H1 (cell line): ENCODE measurements around the gene SLC35B2. TPM values are rescaled to one million over a fixed set of nuclear protein-coding genes. Genes with fewer than 3 reads are reported as not detected.

Source experiments
- CTCF ChIA-PET: fragments of 300-600 bp; sonication (Branson Sonifier 250); formaldehyde crosslinking; loops from one replicate; lab custom pipeline; 2021; ENCODE audit not compliant: partially characterized antibody; lab: Charles Lee
- POLR2A ChIA-PET: fragments of 300-600 bp; sonication (Branson Sonifier 250); formaldehyde crosslinking; loops from one replicate; lab custom pipeline; 2021; ENCODE audit warnings: inconsistent platforms; ENCODE audit not compliant: partially characterized antibody; lab: Charles Lee
- DNase-seq, 2 experiments: peaks; one replicate each; pipeline versions ENCODE4 v3.0.0 to v3.0.0-alpha.2; 2010 to 2022; ENCODE audit warnings: low spot score in 2 of 2, low read depth in 1 of 2, mixed read lengths in 1 of 2
- FAIRE-seq: peaks from 2 replicates; lab custom pipeline; 2011; peaks lifted over from hg19 to GRCh38; lab: Jason Lieb, UNC
- H2AFZ ChIP-seq: 2 replicates; pipeline ENCODE4 v1.8.1; 2012; ENCODE audit warnings: low read length, inconsistent platforms
- H2AK5ac ChIP-seq: 2 replicates; pipeline ENCODE4 v1.6.1; 2013; ENCODE audit warnings: low read depth, low read length
- H2BK120ac ChIP-seq: replicated peaks from 2 replicates; pipeline ENCODE3; 2013; ENCODE audit warnings: low read depth, low read length, inconsistent platforms
- H2BK12ac ChIP-seq: 2 replicates; pipeline ENCODE4 v1.6.1; 2013; ENCODE audit warnings: low read depth, low read length
- H2BK15ac ChIP-seq: 2 replicates; pipeline ENCODE4 v1.6.1; 2013; ENCODE audit warnings: low read length
- H2BK20ac ChIP-seq: 2 replicates; pipeline ENCODE4 v1.6.1; 2013; ENCODE audit warnings: low read length
- H2BK5ac ChIP-seq: 2 replicates; pipeline ENCODE4 v1.6.1; 2013; ENCODE audit warnings: low read depth, low read length
- H3K14ac ChIP-seq: 2 replicates; pipeline ENCODE4 v1.6.1; 2013; ENCODE audit warnings: inconsistent platforms; ENCODE audit not compliant: insufficient read length
- H3K18ac ChIP-seq: 2 replicates; pipeline ENCODE4 v1.6.1; 2013; ENCODE audit warnings: low read length; ENCODE audit errors: extremely low read depth
- H3K23ac ChIP-seq: 2 replicates; pipeline ENCODE4 v1.6.1; 2013; ENCODE audit warnings: inconsistent platforms; ENCODE audit not compliant: insufficient read length
- H3K23me2 ChIP-seq: 2 replicates; pipeline ENCODE4 v1.6.1; 2013; ENCODE audit warnings: low read depth, low read length
- H3K27ac ChIP-seq: 2 replicates; pipeline ENCODE4 v1.6.1; 2011; ENCODE audit warnings: low read depth, low read length, inconsistent platforms
- H3K27me3 ChIP-seq, 4 experiments: replicated peaks in 1 of 4; 1 replicate in 1 of 4; 2 replicates in 3 of 4; pipeline versions ENCODE4 v1.6.1 to v1.8.1; 2011 to 2013; ENCODE audit warnings: low read length in 3 of 4, mild to moderate bottlenecking in 3 of 4, inconsistent platforms in 2 of 4, mixed read lengths in 2 of 4, moderate library complexity in 1 of 4; ENCODE audit not compliant: control insufficient read depth in 3 of 4, insufficient read depth in 3 of 4; ENCODE audit errors: extremely low read depth in 1 of 4
- H3K36me3 ChIP-seq, 4 experiments: 2 replicates each; pipeline versions ENCODE4 v1.6.1 to v1.8.1; 2011 to 2013; ENCODE audit warnings: mild to moderate bottlenecking in 4 of 4, low read length in 3 of 4, moderate library complexity in 2 of 4, control low read depth in 1 of 4, inconsistent platforms in 1 of 4; ENCODE audit not compliant: insufficient read depth in 4 of 4, control insufficient read depth in 2 of 4
- H3K4ac ChIP-seq: replicated peaks from 2 replicates; pipeline ENCODE3; 2013; ENCODE audit warnings: low read length, low read depth, mixed read lengths, inconsistent platforms; ENCODE audit not compliant: insufficient read length
- H3K4me1 ChIP-seq, 4 experiments: replicated peaks in 1 of 4; 1 replicate in 1 of 4; 2 replicates in 3 of 4; pipeline versions ENCODE4 v1.6.1 to v1.8.1; 2011 to 2013; ENCODE audit warnings: low read length in 3 of 4, inconsistent platforms in 2 of 4, mixed read lengths in 1 of 4; ENCODE audit not compliant: insufficient read depth in 4 of 4, control insufficient read depth in 3 of 4
- H3K4me2 ChIP-seq, 2 experiments: 2 replicates each; pipeline versions ENCODE4 v1.6.1 to v1.8.1; 2011 to 2013; ENCODE audit warnings: low read depth in 2 of 2, low read length in 2 of 2, control low read depth in 1 of 2, inconsistent platforms in 1 of 2, mild to moderate bottlenecking in 1 of 2; ENCODE audit not compliant: insufficient read depth in 1 of 2
- H3K4me3 ChIP-seq, 4 experiments: fragments of 200-600, 300-600 bp in 1 of 4; sonication (generic), shearing (Covaris generic), sonication (Bioruptor Twin) in 1 of 4; 2 replicates each; pipeline versions ENCODE4 v1.5.1 to v1.8.1; 2011 to 2016; ENCODE audit warnings: low read length in 4 of 4, low read depth in 3 of 4, control low read depth in 2 of 4, inconsistent platforms in 2 of 4, mild to moderate bottlenecking in 2 of 4, mixed read lengths in 1 of 4, moderate library complexity in 1 of 4; ENCODE audit not compliant: insufficient read depth in 2 of 4; ENCODE audit errors: extremely low read depth in 1 of 4
- H3K56ac ChIP-seq: replicated peaks from 2 replicates; pipeline ENCODE3; 2013; ENCODE audit warnings: low read depth, mild to moderate bottlenecking, mixed read lengths, low read length, inconsistent platforms; ENCODE audit not compliant: insufficient read length
- H3K79me1 ChIP-seq: 2 replicates; pipeline ENCODE4 v1.6.1; 2013; ENCODE audit warnings: low read depth, low read length, control low read depth
- H3K79me2 ChIP-seq, 2 experiments: 2 replicates each; pipeline versions ENCODE4 v1.6.1 to v1.8.1; 2012 to 2013; ENCODE audit warnings: low read length in 2 of 2, mild to moderate bottlenecking in 2 of 2, inconsistent platforms in 1 of 2; ENCODE audit not compliant: insufficient read depth in 2 of 2, control insufficient read depth in 1 of 2
- H3K9ac ChIP-seq, 4 experiments: replicated peaks in 1 of 4; 1 replicate in 1 of 4; 2 replicates in 3 of 4; pipeline versions ENCODE4 v1.6.1 to v1.8.1; 2011 to 2013; ENCODE audit warnings: low read depth in 3 of 4, low read length in 3 of 4, control low read depth in 2 of 4, mild to moderate bottlenecking in 2 of 4, moderate library complexity in 2 of 4, inconsistent platforms in 1 of 4; ENCODE audit errors: extremely low read depth in 1 of 4
- H3K9me3 ChIP-seq, 2 experiments: 2 replicates each; pipeline versions ENCODE4 v1.6.1 to v1.8.1; 2012 to 2013; ENCODE audit warnings: mild to moderate bottlenecking in 2 of 2, moderate library complexity in 2 of 2, control low read depth in 1 of 2, inconsistent platforms in 1 of 2, low read depth in 1 of 2, low read length in 1 of 2, mixed read lengths in 1 of 2; ENCODE audit not compliant: insufficient read depth in 2 of 2
- H4K20me1 ChIP-seq, 2 experiments: replicated peaks in 1 of 2; 2 replicates each; pipeline versions ENCODE3 to v1.8.1; 2011 to 2013; ENCODE audit warnings: inconsistent platforms in 2 of 2, low read length in 2 of 2, mild to moderate bottlenecking in 1 of 2; ENCODE audit not compliant: insufficient read depth in 2 of 2, control insufficient read depth in 1 of 2
- H4K5ac ChIP-seq: 2 replicates; pipeline ENCODE4 v1.6.1; 2013; ENCODE audit warnings: low read length, low read depth, mixed read lengths, inconsistent platforms; ENCODE audit not compliant: insufficient read length
- H4K8ac ChIP-seq: 2 replicates; pipeline ENCODE4 v1.8.0; 2013; ENCODE audit warnings: mild to moderate bottlenecking, moderate library complexity, low read length, inconsistent platforms; ENCODE audit not compliant: insufficient read depth; ENCODE audit errors: extremely low read depth
- H4K91ac ChIP-seq: replicated peaks from 2 replicates; pipeline ENCODE3; 2013; ENCODE audit warnings: low read length, mixed read lengths, inconsistent platforms; ENCODE audit not compliant: insufficient read length
- JUN ChIP-seq: IDR thresholded peaks from 2 replicates; pipeline ENCODE4 v1.6.1; 2011; ENCODE audit warnings: low read depth, mild to moderate bottlenecking, improper control_type of control experiment, low read length
- RNF2 ChIP-seq: fragments of 200-900, 300-1000 bp; sonication (generic); IDR thresholded peaks from 2 replicates; pipeline ENCODE4 v1.7.1; 2016; ENCODE audit warnings: borderline replicate concordance, low read depth, mild to moderate bottlenecking, antibody characterized with exemption, low read length; ENCODE audit not compliant: poor library complexity, severe bottlenecking; ENCODE audit errors: missing control alignments
- TBP ChIP-seq: IDR thresholded peaks from 2 replicates; pipeline ENCODE4 v1.6.1; 2011; ENCODE audit warnings: low read depth, low read length, improper control_type of control experiment
- WGBS, 2 experiments: shearing (Covaris generic) in 1 of 2; methylation state at CpG; one replicate each; pipeline versions ENCODE4 v1.1.6 to v1.1.7; 2013 to 2015; ENCODE audit warnings: low lambda C conversion rate in 2 of 2, mixed read lengths in 2 of 2, inconsistent platforms in 1 of 2, low coverage in 1 of 2, missing lambda C conversion rate in 1 of 2; ENCODE audit not compliant: insufficient replicate concordance in 2 of 2, insufficient coverage in 1 of 2, insufficient read length in 1 of 2; ENCODE audit errors: extremely low coverage in 1 of 2, missing lambda C conversion rate in 1 of 2; 5-methylcytosine and 5-hydroxymethylcytosine counted together
- polyA plus RNA-seq, 7 experiments: library from polyadenylated mRNA; depleted of rRNA in 3 of 7; stranded (reverse) in 5 of 7; unstranded in 2 of 7; fragments of >200 nt in 5 of 7; fragments of 200-250 nt in 2 of 7; gene quantifications; 1 replicate in 5 of 7; 2 replicates in 1 of 7; 4 replicates in 1 of 7; pipeline versions ENCODE4 v1.2.1 to v1.2.3, GENCODE V29; 2011 to 2013; ENCODE audit warnings: missing spikeins in 2 of 7, mixed read lengths in 2 of 7
- total RNA-seq: library from RNA; stranded (reverse); fragmentation: NEBNext Ultra II Directional; extraction: Animal tissue kit (Norgen Biotek cat#: 25700); gene quantifications from 2 replicates; pipeline ENCODE4 v1.2.1, GENCODE V29; 2021

SLC35B2 gene
- total and polyA plus RNA-seq, 2 of the 8 experiments (the other 6 are each of a cell fraction or from before 2014, with no cell fraction given) = 29.5 to 65.0 TPM

GRCh38 chr6:44273617-44274016, 16.3 kb upstream of the SLC35B2 start:
- Histone ChIP-seq H3K14ac (no peak overlapping the region), H3K9me3 (no peaks in the 10 kb centered on the region), H3K23me2 (peaks cover 4% of the 10 kb centered on the region; the same call in 1 of the 2 replicates), H4K8ac (no peak overlapping the region), H4K5ac (no peak overlapping the region), H3K79me2 (no peaks in the 10 kb centered on the region), H3K79me1 (no peaks in the 10 kb centered on the region; the same call in 1 of the 2 replicates), H3K27ac (no peak overlapping the region), H3K4me1 (peaks cover 10 to 26% (median 12%) of the 10 kb centered on the region in 4 experiments), H2BK12ac (no peak overlapping the region), H3K4me2 (no peak overlapping the region), H2BK15ac (no peak overlapping the region), H3K23ac (no peak overlapping the region), H2BK20ac (no peak overlapping the region), H3K56ac (no peak overlapping the region), H2AFZ (no peak overlapping the region), H3K9ac (no peak overlapping the region), H4K20me1 (peaks cover 0 to 8% of the 10 kb centered on the region in 2 experiments), H2AK5ac (no peak overlapping the region), H2BK120ac (no peak overlapping the region), H3K4ac (no peak overlapping the region), H3K27me3 (peaks cover 0 to 3% (median 1%) of the 10 kb centered on the region in 4 experiments; a peak in 2 of 7 replicates), H3K4me3 (no peak overlapping the region), H3K36me3 (peaks cover 0 to 9% (median 3%) of the 10 kb centered on the region in 4 experiments; a peak in 4 of 8 replicates), H4K91ac (no peak overlapping the region), H3K18ac (no peak overlapping the region), H2BK5ac (no peak overlapping the region)
- WGBS, 2 experiments = 100% methylated on average over 1 of the region's 1 CpG; no CpG with 5 or more reads in 1 of the 2 experiments
- ChIA-PET CTCF (interaction anchor here (0.6 to 19.0 kb wide), 10 partner anchors 8 to 1102 kb away, joined by 3 to 330 read pairs (median 4); partner anchors contain the start of gene AARS2), POLR2A (interaction anchor here (1.0 to 4.8 kb wide), 8 partner anchors 17 to 68 kb away, joined by 3 to 26 read pairs (median 4); partner anchors contain the start of genes AARS2, HSP90AB1 and SPATS1)
- DNase-seq (no peak), FAIRE-seq (no peak)
- TF ChIP-seq RNF2 (no peak), TBP (no peak), JUN (no peak)
